Aorta (tissue), 5 donors: Measurements from ENCODE around the gene KRTAP10-1. TPM values are rescaled to one million over a fixed set of nuclear protein-coding genes. Genes with fewer than 3 reads are reported as not detected.

Experiments
- ATAC-seq: fragments of 200-7000 bp; cut with Tn5 transposase; one replicate; pipeline ENCODE4 v1.9.1; 2022; ENCODE audit warnings: moderate library complexity; ENCODE audit not compliant: low FRiP score
- DNase-seq, 2 donors: peaks; one replicate each; pipeline ENCODE4 v3.0.0-alpha.2; 2020
- H3K27ac ChIP-seq, 2 donors: one replicate each; pipeline ENCODE4 v1.5.1; 2013; ENCODE audit warnings: low read length in 2 of 2, mild to moderate bottlenecking in 2 of 2, moderate library complexity in 2 of 2, control low read depth in 1 of 2, inconsistent platforms in 1 of 2, low read depth in 1 of 2
- H3K27me3 ChIP-seq, 2 donors: one replicate each; pipeline ENCODE4 v1.6.1; 2013; ENCODE audit warnings: control low read depth in 1 of 2, low read length in 1 of 2, mild to moderate bottlenecking in 1 of 2, moderate library complexity in 1 of 2; ENCODE audit not compliant: insufficient read depth in 2 of 2, control insufficient read depth in 1 of 2
- H3K36me3 ChIP-seq, 2 donors: one replicate each; pipeline ENCODE4 v1.6.1; 2013; ENCODE audit warnings: control low read depth in 1 of 2, low read length in 1 of 2, mild to moderate bottlenecking in 1 of 2; ENCODE audit not compliant: insufficient read depth in 2 of 2, control insufficient read depth in 1 of 2
- H3K4me1 ChIP-seq, 2 donors: one replicate each; pipeline ENCODE4 v1.6.1; 2013; ENCODE audit warnings: low read length in 2 of 2, control low read depth in 1 of 2, mild to moderate bottlenecking in 1 of 2, moderate library complexity in 1 of 2; ENCODE audit not compliant: insufficient read depth in 2 of 2, control insufficient read depth in 1 of 2
- H3K4me3 ChIP-seq, 2 donors: one replicate each; pipeline ENCODE4 v1.5.1; 2013; ENCODE audit warnings: low read length in 2 of 2, control low read depth in 1 of 2, mild to moderate bottlenecking in 1 of 2
- H3K9me3 ChIP-seq: one replicate; pipeline ENCODE4 v1.6.1; 2013; ENCODE audit warnings: mild to moderate bottlenecking, low read length; ENCODE audit not compliant: control insufficient read depth
- WGBS, 2 donors: extraction: QIAGEN DNeasy Blood & Tissue Kit; methylation state at CpG; one replicate each; pipeline ENCODE4 v1.1.7; 2013; 5-methylcytosine and 5-hydroxymethylcytosine counted together
- intact Hi-C, 2 donors: fragments of 100-400 bp; cut with DNase I; formaldehyde crosslinking; loops; one replicate each; pipeline versions ENCODE4 v1.14.2 to v1.15.0; 2022
- polyA plus RNA-seq, 2 donors: library from polyadenylated mRNA; stranded (reverse); fragments of 200-250 nt; gene quantifications; one replicate each; pipeline ENCODE4 v1.2.3, GENCODE V29; 2013
- total RNA-seq, 2 donors: library from RNA; stranded (reverse); fragmentation: NEBNext Ultra II Directional; extraction: Animal tissue kit (Norgen Biotek cat#: 25700); gene quantifications; one replicate each; pipeline ENCODE4 v1.2.1, GENCODE V29; 2021
- donor health status: healthy with polysubstance abuse.
- donor health status: Bipolar disorder and iron deficiency.
- donor health status: DM: no; HTN: no; CAD: no.
- donor health status: DM: no; HTN: no; CAD: no.
- donor health status: DM: yes; HTN: yes; CAD: no.

The KRTAP10-1 gene
- total and polyA plus RNA-seq, 4 donors: not detected

DNA sequence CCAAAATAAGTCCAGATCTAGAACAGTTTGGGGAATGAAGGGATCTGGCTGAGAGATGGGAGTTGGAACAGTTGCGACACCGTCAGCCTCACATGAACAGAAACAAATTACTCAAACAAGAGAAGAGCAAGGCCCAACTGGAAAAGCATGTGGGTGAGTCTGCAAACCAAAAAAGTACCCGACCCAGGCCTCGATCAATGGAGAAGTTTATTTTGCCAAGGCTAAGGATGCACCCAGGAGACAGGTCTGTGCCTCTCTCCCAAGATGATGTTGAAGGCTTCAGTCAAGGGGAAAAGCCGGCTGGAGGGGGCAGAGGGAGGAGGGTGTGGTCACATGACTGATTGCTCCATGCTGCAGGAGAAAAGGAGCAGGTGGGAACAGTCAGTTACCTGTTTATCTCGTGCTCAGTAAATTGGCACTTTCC, 42.3 kb downstream of the KRTAP10-1 start:
- Histone ChIP-seq H3K36me3 (no peaks in the 10 kb centered on the region), H3K27me3 (no peaks in the 10 kb centered on the region), H3K9me3 (peaks cover 7% of the 10 kb centered on the region), H3K27ac (no peak overlapping the region), H3K4me1 (no peaks in the 10 kb centered on the region), H3K4me3 (no peak overlapping the region)
- ATAC-seq (peak; percentile 63), DNase-seq (peak; percentile 33 to 34)
- intact Hi-C loops: no loop called here
- 39 to 42% methylated on average over 6 of the region's 6 CpGs for WGBS, 2 donors

DNA sequence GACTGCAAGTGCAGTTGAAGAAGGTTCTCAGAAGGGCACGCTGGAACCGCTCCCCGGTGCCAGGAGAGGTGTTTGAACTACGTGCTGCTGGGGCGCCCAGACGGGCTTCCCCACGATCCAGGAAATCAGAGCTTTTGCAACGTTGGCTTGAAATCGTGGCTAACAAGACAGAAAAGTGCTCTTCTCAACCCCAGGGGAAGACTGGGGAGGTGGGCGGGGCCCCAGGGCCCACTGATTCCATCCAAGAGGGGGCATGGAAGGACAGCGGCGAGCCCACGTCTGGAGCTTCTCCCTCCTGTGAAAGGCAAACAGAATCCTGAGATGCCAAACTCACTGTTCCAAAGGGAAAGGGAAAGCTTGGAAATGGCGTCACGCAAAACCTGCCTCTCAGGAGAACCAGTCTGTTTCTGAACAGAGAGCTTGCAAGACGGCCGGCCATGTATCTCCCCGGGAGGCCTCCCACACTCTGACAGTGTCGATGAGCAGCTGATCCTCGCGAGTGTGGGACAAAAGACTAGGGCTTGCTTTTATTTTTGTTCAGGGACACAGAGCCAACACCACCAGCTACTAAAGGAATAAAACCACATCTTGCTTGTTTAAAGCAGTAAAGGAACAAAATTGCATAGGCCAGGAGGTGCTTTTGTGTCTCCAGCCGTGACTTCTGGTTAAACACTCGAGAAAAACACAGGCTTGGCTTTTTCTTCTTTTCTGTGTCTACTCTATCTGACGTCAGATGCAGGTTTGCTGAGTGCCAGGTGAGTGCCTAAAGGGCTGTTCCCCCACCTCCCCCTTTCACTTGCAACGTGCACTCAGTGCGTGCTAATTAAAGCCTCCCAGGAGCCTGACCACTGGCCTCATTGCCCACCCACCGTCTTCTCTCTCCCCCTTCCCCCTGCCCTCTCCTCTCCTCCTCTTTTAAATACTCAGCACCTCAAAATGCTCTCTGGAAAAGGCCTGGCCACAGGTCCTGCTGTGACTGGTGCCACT, 43.1 kb downstream of the KRTAP10-1 start:
- WGBS, 2 donors: 47 to 51% methylated on average over 27 of the region's 27 CpGs
- Histone ChIP-seq H3K4me1 (no peaks in the 10 kb centered on the region), H3K36me3 (no peaks in the 10 kb centered on the region), H3K9me3 (peaks cover 8% of the 10 kb centered on the region), H3K27me3 (peaks cover 0 to 1% of the 10 kb centered on the region in 2 donors), H3K4me3 (no peak overlapping the region), H3K27ac (no peak overlapping the region)
- DNase-seq (peak; percentile 28 to 62), ATAC-seq (no peak)
- intact Hi-C loops: no loop called here

DNA sequence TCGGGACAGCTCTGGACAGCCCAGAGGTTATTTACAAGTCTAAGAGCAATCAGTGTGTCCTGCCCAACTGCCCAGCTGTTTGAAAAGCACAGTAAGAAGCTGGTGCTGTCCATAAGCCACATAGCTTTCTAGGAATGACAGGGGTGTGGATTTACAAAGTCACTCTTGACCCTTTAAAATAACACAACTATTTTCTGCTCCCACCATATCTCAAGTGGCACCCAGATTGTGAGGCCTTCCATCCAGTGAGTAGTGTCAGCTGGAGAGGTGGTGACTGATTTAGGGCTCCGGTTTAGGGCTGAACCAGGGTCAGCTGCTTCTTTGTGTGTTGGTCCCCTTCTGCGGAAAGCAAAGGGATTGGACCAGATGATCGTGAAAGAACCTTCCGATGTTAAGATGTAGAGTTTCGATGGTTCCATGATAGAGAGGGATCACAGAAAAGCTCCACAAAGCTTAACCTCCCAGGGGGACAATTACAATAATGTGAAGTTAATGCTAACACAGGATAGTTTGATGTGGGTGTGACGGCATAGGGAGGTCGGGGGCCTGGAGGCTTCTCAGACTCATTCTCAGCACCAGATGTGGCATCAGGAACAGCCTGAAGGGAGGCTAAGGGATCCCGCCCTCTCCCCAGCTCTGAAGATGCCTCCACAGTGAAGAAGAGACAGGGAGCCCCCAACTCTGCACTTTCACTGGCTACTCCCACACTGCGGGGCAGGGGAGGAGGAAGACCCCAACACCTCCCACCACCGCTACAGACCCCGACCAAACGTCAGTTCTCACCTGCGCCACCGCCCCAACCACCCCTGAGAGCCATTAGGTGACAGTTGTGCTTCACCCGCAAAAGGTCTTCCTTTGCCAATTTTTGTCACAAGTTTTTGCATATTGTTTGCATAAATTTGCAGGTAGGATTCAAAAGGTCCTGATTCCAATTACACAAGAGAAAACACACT, 44.1 kb downstream of the KRTAP10-1 start:
- H3K4me3 ChIP-seq: no peak overlapping the region
- no peak for DNase-seq
- peaks cover 9% of the 10 kb centered on the region for H3K9me3 ChIP-seq
- H3K27me3 ChIP-seq: peaks cover 0 to 2% of the 10 kb centered on the region in 2 donors
- 83 to 85% methylated on average over 16 of the region's 16 CpGs for whole genome bisulfite sequencing, 2 donors
- no peak overlapping the region for H3K27ac ChIP-seq
- H3K4me1 ChIP-seq: no peaks in the 10 kb centered on the region
- intact Hi-C loops: no loop called here
- no peak for ATAC-seq
- no peaks in the 10 kb centered on the region for H3K36me3 ChIP-seq

DNA sequence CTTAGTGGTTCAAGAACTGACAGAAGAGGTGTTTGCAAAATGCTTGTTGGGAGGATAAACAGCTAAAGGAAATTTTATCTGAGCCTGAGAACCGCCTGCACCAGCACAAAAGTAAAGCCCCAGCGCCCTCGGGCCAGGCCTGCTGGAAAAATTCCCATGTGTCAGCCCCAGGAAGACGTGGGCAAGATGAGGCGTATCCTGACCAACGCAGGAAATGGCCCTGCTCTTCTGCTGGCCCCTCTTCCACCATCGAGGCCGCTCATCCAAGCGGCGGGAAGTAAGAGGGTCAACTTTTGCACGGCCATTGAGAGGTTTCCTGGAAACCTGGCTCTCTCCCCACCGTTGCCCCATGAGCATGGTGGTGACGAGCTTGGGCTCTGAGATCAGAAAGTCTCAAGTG, 45.0 kb downstream of the KRTAP10-1 start:
- no peaks in the 10 kb centered on the region for H3K4me1 ChIP-seq
- H3K9me3 ChIP-seq: peaks cover 9% of the 10 kb centered on the region
- WGBS, 2 donors: 90 to 92% methylated on average over 13 of the region's 13 CpGs
- ATAC-seq: no peak
- H3K4me3 ChIP-seq: no peak overlapping the region
- H3K36me3 ChIP-seq: no peaks in the 10 kb centered on the region
- intact Hi-C loops: no loop called here
- no peak overlapping the region for H3K27ac ChIP-seq
- no peak for DNase-seq
- H3K27me3 ChIP-seq: peaks cover 0 to 2% of the 10 kb centered on the region in 2 donors

DNA sequence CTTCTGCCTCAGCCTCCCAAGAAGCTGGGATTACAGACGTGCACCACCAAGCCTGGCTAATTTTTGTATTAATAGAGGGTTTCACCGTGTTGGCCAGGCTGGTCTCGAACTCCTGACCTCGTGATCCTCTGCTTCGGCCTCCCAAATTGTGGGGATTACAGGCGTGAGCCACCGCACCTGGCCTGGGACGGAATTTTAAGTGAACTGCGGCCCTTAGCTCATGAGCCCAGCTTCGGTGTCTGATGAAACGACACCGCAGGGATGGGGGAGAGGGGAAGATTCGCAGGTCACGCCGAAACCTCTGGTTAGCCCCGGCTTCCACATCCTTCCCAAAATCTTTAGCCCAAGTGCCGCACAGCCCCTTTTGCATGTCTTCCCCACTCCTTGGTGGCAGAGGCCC, 45.6 kb downstream of the KRTAP10-1 start:
- intact Hi-C loops: no loop called here
- WGBS, 2 donors: 94 to 96% methylated on average over 17 of the region's 17 CpGs

DNA sequence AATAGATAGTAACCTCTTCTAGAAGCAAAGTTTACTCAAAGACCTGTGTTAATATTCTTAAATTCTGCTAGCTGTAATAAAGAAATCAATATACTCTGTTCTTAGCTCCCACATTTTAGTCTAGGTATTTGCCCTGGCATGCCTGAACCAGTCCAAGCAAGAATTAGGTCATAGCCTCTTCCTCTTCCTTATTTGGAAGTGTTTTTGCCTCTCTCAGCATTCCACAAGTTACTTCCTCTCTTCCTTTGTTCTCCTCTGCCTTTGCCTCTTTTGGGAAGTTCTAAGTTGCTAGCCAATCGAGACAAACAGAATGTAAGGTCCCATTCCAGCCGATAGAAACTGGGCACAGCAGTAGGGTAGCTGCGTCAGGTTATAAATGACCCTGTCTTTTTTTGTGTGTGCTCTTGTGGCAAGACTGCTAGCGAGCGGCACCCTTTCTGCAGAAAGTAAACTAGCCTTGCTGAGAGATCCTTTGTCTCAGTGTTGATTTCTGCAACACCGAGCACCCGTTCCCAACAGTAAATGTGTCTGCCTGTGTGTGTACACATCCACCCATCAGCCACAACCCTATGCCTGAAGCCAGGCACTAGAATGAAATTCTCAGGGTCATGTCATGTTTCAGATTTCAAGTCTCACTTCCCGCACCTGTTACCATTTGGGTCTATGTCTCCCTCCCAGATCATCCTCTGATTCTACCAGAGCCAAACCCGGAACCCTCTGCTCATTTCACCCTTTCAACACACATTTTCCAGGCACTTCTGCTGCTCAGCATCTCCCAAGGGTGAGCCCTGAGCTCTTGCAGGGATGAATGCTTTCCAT, 47.2 kb downstream of the KRTAP10-1 start:
- Histone ChIP-seq H3K9me3 (peaks cover 10% of the 10 kb centered on the region), H3K27ac (no peak overlapping the region), H3K36me3 (no peaks in the 10 kb centered on the region), H3K4me3 (no peak overlapping the region), H3K27me3 (peaks cover 0 to 2% of the 10 kb centered on the region in 2 donors), H3K4me1 (no peaks in the 10 kb centered on the region)
- no peak for ATAC-seq
- 86 to 88% methylated on average over 9 of the region's 9 CpGs for WGBS, 2 donors
- DNase-seq: no peak
- intact Hi-C loops: no loop called here

More for the DNA sequence above, 45.6 kb downstream of the KRTAP10-1 start:
- Histone ChIP-seq H3K4me3 (no peak overlapping the region), H3K9me3 (peaks cover 9% of the 10 kb centered on the region), H3K27ac (no peak overlapping the region), H3K4me1 (no peaks in the 10 kb centered on the region), H3K36me3 (no peaks in the 10 kb centered on the region), H3K27me3 (peaks cover 0 to 2% of the 10 kb centered on the region in 2 donors)
- ATAC-seq (no peak), DNase-seq (peak in 1 of 2 donors; percentile 60)

DNA sequence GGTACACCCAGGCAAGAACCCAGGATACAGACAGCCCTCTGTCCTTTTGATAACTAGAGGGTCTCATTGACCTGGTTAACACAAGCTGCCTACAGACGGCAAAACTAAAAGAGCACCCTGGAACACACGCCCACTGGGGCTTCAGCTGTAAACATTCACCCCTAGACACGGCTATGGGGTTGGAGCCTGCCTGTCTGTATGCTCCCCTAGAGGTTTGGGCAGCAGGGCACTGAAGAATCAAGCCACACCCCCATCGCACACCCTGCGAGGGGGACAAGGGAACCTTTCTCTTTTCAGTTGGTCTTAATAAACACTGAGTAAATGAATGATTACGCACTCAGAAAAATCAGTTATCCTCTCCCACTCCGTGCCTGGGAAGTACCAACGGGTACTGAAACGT, 49.2 kb downstream of the KRTAP10-1 start:
- Histone ChIP-seq H3K4me1 (no peaks in the 10 kb centered on the region), H3K36me3 (no peaks in the 10 kb centered on the region), H3K9me3 (peaks cover 10% of the 10 kb centered on the region), H3K27me3 (peaks cover 0 to 2% of the 10 kb centered on the region in 2 donors), H3K4me3 (no peak overlapping the region), H3K27ac (no peak overlapping the region)
- 89% methylated on average over 9 of the region's 9 CpGs for WGBS, 2 donors
- intact Hi-C loops: no loop called here
- DNase-seq: no peak
- no peak for ATAC-seq

DNA sequence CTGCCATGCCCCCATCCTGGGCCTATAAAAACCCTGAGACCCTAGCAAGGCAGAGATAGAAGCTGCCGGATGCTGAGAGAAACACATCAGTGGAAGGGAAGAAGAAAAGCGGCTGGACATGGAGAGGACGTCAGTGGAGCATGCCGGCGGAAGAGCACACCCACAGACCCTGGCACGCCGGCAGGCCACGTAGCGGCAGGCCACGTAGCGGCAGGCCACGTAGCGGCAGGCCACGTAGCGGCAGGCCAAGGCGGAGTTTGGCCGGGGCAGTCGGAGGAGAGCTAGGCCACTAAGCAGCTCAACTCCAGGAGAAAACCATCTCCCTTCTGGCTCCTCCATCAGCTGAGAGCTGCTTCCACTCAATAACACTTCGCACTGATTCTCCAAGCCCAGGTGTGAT, 49.6 kb downstream of the KRTAP10-1 start:
- no peak for ATAC-seq
- intact Hi-C loops: no loop called here
- no peak for DNase-seq
- Histone ChIP-seq H3K9me3 (peaks cover 10% of the 10 kb centered on the region), H3K27ac (no peak overlapping the region), H3K4me1 (no peaks in the 10 kb centered on the region), H3K27me3 (peaks cover 0 to 2% of the 10 kb centered on the region in 2 donors), H3K4me3 (no peak overlapping the region), H3K36me3 (no peaks in the 10 kb centered on the region)
- 95 to 96% methylated on average over 19 of the region's 19 CpGs for WGBS, 2 donors
